Ectodermal cell (in vitro differentiated cells): ENCODE measurements around the gene DHX38.

ENCODE experiments used
- H3K27ac ChIP-seq: 2 replicates; pipeline ENCODE4 v1.7.0; 2013; ENCODE audit warnings: mild to moderate bottlenecking, low read depth, low read length; ENCODE audit not compliant: insufficient read depth, poor library complexity, severe bottlenecking
- H3K27me3 ChIP-seq: 2 replicates; pipeline ENCODE4 v1.7.0; 2013; ENCODE audit warnings: mild to moderate bottlenecking, low read length; ENCODE audit not compliant: insufficient read depth, control insufficient read depth, poor library complexity, severe bottlenecking
- H3K36me3 ChIP-seq: one replicate; pipeline ENCODE4 v1.7.0; 2013; ENCODE audit warnings: low read length; ENCODE audit not compliant: control insufficient read depth, insufficient read depth
- H3K4me1 ChIP-seq: one replicate; pipeline ENCODE4 v1.7.0; 2013; ENCODE audit warnings: low read length; ENCODE audit not compliant: control insufficient read depth, insufficient read depth
- H3K4me3 ChIP-seq: 2 replicates; pipeline ENCODE4 v1.7.0; 2013; ENCODE audit warnings: low read depth, low read length, control low read depth; ENCODE audit not compliant: insufficient read depth
- H3K9me3 ChIP-seq: 2 replicates; pipeline ENCODE4 v1.7.0; 2013; ENCODE audit warnings: mild to moderate bottlenecking, low read length, moderate library complexity; ENCODE audit not compliant: control insufficient read depth
- WGBS, 2 experiments: methylation state at CpG; one replicate each; pipeline ENCODE4 v1.1.7; 2013; ENCODE audit warnings: missing lambda C conversion rate in 2 of 2; 5-methylcytosine and 5-hydroxymethylcytosine counted together

Gene DHX38

GRCh38 chr16:72084445-72084844 lies 9.2 kb upstream of the DHX38 start:
- Histone ChIP-seq H3K9me3 (no peaks in the 10 kb centered on the region), H3K36me3 (peaks cover 28% of the 10 kb centered on the region), H3K4me1 (no peaks in the 10 kb centered on the region), H3K4me3 (no peak overlapping the region), H3K27ac (no peak overlapping the region), H3K27me3 (no peaks in the 10 kb centered on the region)
- WGBS, 2 experiments: 96% methylated on average over 10 of the region's 10 CpGs

- Histone ChIP-seq H3K27ac (no peak overlapping the region), H3K36me3 (peaks cover 33% of the 10 kb centered on the region), H3K27me3 (no peaks in the 10 kb centered on the region), H3K4me3 (no peak overlapping the region), H3K9me3 (no peaks in the 10 kb centered on the region), H3K4me1 (no peaks in the 10 kb centered on the region)
- 95 to 96% methylated on average over 2 of the region's 2 CpGs for WGBS, 2 experiments
Observed at GRCh38 chr16:72085002-72085401, 8.6 kb upstream of the DHX38 start.

- 89 to 98% methylated on average over 3 of the region's 3 CpGs for WGBS, 2 experiments
Observed at GRCh38 chr16:72091217-72091616, 2.4 kb upstream of the DHX38 start.

GRCh38 chr16:72092832-72093447 lies 707 bp upstream of the DHX38 start:
- H3K27me3 ChIP-seq: no peaks in the 10 kb centered on the region
- H3K4me3 ChIP-seq: peak overlapping the region; percentile 98
- H3K9me3 ChIP-seq: no peaks in the 10 kb centered on the region
- peaks cover 11% of the 10 kb centered on the region for H3K4me1 ChIP-seq
- peak overlapping the region; percentile 50 for H3K27ac ChIP-seq
- peaks cover 18% of the 10 kb centered on the region for H3K36me3 ChIP-seq
- 2% methylated on average over 22 of the region's 22 CpGs for WGBS, 2 experiments

More at GRCh38 chr16:72091217-72091616, 2.4 kb upstream of the DHX38 start:
- no peaks in the 10 kb centered on the region for H3K27me3 ChIP-seq
- H3K36me3 ChIP-seq: peaks cover 22% of the 10 kb centered on the region
- H3K4me3 ChIP-seq: no peak overlapping the region
- H3K9me3 ChIP-seq: no peaks in the 10 kb centered on the region
- H3K27ac ChIP-seq: no peak overlapping the region
- peaks cover 11% of the 10 kb centered on the region for H3K4me1 ChIP-seq

GRCh38 chr16:72094266-72094610 lies 591 bp downstream of the DHX38 start:
- Histone ChIP-seq H3K36me3 (peaks cover 16% of the 10 kb centered on the region), H3K9me3 (no peaks in the 10 kb centered on the region), H3K27ac (peak overlapping the region; percentile 72), H3K27me3 (no peaks in the 10 kb centered on the region), H3K4me3 (peak overlapping the region; percentile 98), H3K4me1 (peaks cover 11% of the 10 kb centered on the region)
- WGBS, 2 experiments: 4 to 5% methylated on average over 11 of the region's 11 CpGs

GRCh38 chr16:72098936-72099335 lies 5.3 kb downstream of the DHX38 start:
- H3K27ac ChIP-seq: no peak overlapping the region
- H3K4me3 ChIP-seq: no peak overlapping the region
- peaks cover 47% of the 10 kb centered on the region for H3K36me3 ChIP-seq
- 87 to 90% methylated on average over 15 of the region's 15 CpGs for WGBS, 2 experiments
- H3K4me1 ChIP-seq: peaks cover 9% of the 10 kb centered on the region
- H3K9me3 ChIP-seq: no peaks in the 10 kb centered on the region
- no peaks in the 10 kb centered on the region for H3K27me3 ChIP-seq

- H3K27me3 ChIP-seq: no peaks in the 10 kb centered on the region
- H3K9me3 ChIP-seq: no peaks in the 10 kb centered on the region
- H3K36me3 ChIP-seq: peaks cover 47% of the 10 kb centered on the region
- H3K4me3 ChIP-seq: no peak overlapping the region
- peaks cover 9% of the 10 kb centered on the region for H3K4me1 ChIP-seq
- H3K27ac ChIP-seq: no peak overlapping the region
- 80% methylated on average over 12 of the region's 12 CpGs for WGBS, 2 experiments
Observed at GRCh38 chr16:72099377-72099818, 5.8 kb downstream of the DHX38 start.

GRCh38 chr16:72101195-72101594 lies 7.5 kb downstream of the DHX38 start:
- H3K27me3 ChIP-seq: no peaks in the 10 kb centered on the region
- no peak overlapping the region for H3K27ac ChIP-seq
- peaks cover 62% of the 10 kb centered on the region for H3K36me3 ChIP-seq
- no peaks in the 10 kb centered on the region for H3K4me1 ChIP-seq
- 93 to 97% methylated on average over 9 to 10 of the region's 10 CpGs for WGBS, 2 experiments
- no peak overlapping the region for H3K4me3 ChIP-seq
- H3K9me3 ChIP-seq: no peaks in the 10 kb centered on the region

GRCh38 chr16:72104905-72105304 lies 11.3 kb downstream of the DHX38 start:
- WGBS, 2 experiments: 95% methylated on average over 9 of the region's 9 CpGs
- Histone ChIP-seq H3K4me1 (no peaks in the 10 kb centered on the region), H3K36me3 (peaks cover 74% of the 10 kb centered on the region), H3K27me3 (no peaks in the 10 kb centered on the region), H3K27ac (no peak overlapping the region), H3K9me3 (no peaks in the 10 kb centered on the region), H3K4me3 (no peak overlapping the region)

- Histone ChIP-seq H3K27me3 (no peaks in the 10 kb centered on the region), H3K9me3 (no peaks in the 10 kb centered on the region), H3K4me1 (no peaks in the 10 kb centered on the region), H3K36me3 (peaks cover 72% of the 10 kb centered on the region), H3K4me3 (no peak overlapping the region), H3K27ac (no peak overlapping the region)
- 94 to 97% methylated on average over 12 of the region's 12 CpGs for WGBS, 2 experiments
Observed at GRCh38 chr16:72105978-72106377, 12.3 kb downstream of the DHX38 start.

- H3K27ac ChIP-seq: no peak overlapping the region
- no peaks in the 10 kb centered on the region for H3K27me3 ChIP-seq
- no peak overlapping the region for H3K4me3 ChIP-seq
- peaks cover 70% of the 10 kb centered on the region for H3K36me3 ChIP-seq
- 95 to 96% methylated on average over 17 of the region's 17 CpGs for WGBS, 2 experiments
- H3K4me1 ChIP-seq: no peaks in the 10 kb centered on the region
- H3K9me3 ChIP-seq: no peaks in the 10 kb centered on the region
Observed at GRCh38 chr16:72107371-72107770, 13.7 kb downstream of the DHX38 start.
